Measurements from ENCODE around the gene OR7A5.

OR7A5 gene

GRCh38 chr19:14835011-14835410, at the start of gene OR7A5, which contains the start of gene OR7C1:
OR7A5 (minus strand) TSS chr19:14835185; CDS start chr19:14828241, 6,944 bp downstream.
OR7C1 (minus strand) TSS chr19:14835185; CDS start chr19:14800136, 35,049 bp downstream.
- no peak within 1 kb of the TSS for H3K4me3 ChIP-seq (ENCODE audit: low read length)
- TF ChIP-seq ZNF274 (IDR thresholded peaks at IDR 0.05; ENCODE audit: low read depth, low read length) = no peak

GRCh38 chr19:14871619-14872230, 36.7 kb upstream of the OR7A5 start:
- no peak overlapping the region for H3K4me3 ChIP-seq (ENCODE audit: low read length)
- no peak for TF ChIP-seq ZNF274 (IDR thresholded peaks at IDR 0.05; ENCODE audit: low read depth, low read length)

- H3K4me3 ChIP-seq (ENCODE audit: low read length) = no peak overlapping the region
- TF ChIP-seq ZNF274 (IDR thresholded peaks at IDR 0.05; ENCODE audit: low read depth, low read length) = no peak
These were observed 33.5 kb upstream of the OR7A5 start for GRCh38 chr19:14868497-14868896.

GRCh38 chr19:14848822-14849221, 13.8 kb upstream of the OR7A5 start, which contains the start of gene OR7A10:
OR7A10 (minus strand) TSS chr19:14848922; CDS start chr19:14841877, 7,045 bp downstream.
- H3K4me3 ChIP-seq (ENCODE audit: low read length) = no peak within 1 kb of the TSS
- TF ChIP-seq ZNF274 (IDR thresholded peaks at IDR 0.05; ENCODE audit: low read depth, low read length) = no peak

GRCh38 chr19:14843578-14843977, 8.6 kb upstream of the OR7A5 start:
- TF ChIP-seq ZNF274 (IDR thresholded peaks at IDR 0.05; ENCODE audit: low read depth, low read length) = no peak
- no peak overlapping the region for H3K4me3 ChIP-seq (ENCODE audit: low read length)

GRCh38 chr19:14843169-14843568, 8.2 kb upstream of the OR7A5 start:
- no peak for TF ChIP-seq ZNF274 (IDR thresholded peaks at IDR 0.05; ENCODE audit: low read depth, low read length)
- no peak overlapping the region for H3K4me3 ChIP-seq (ENCODE audit: low read length)

- TF ChIP-seq ZNF274 (IDR thresholded peaks at IDR 0.05; ENCODE audit: low read depth, low read length) = no peak
- no peak overlapping the region for H3K4me3 ChIP-seq (ENCODE audit: low read length)
These were observed 5.2 kb upstream of the OR7A5 start for GRCh38 chr19:14840206-14840605.

- H3K4me3 ChIP-seq (ENCODE audit: low read length) = no peak overlapping the region
- no peak for TF ChIP-seq ZNF274 (IDR thresholded peaks at IDR 0.05; ENCODE audit: low read depth, low read length)
These were observed 2.4 kb upstream of the OR7A5 start for GRCh38 chr19:14837391-14837790.

GRCh38 chr19:14830702-14831101, 4.3 kb downstream of the OR7A5 start:
- no peak for TF ChIP-seq ZNF274 (IDR thresholded peaks at IDR 0.05; ENCODE audit: low read depth, low read length)
- H3K4me3 ChIP-seq (ENCODE audit: low read length) = no peak overlapping the region

GRCh38 chr19:14826006-14826405, 9.0 kb downstream of the OR7A5 start:
- H3K4me3 ChIP-seq (ENCODE audit: low read length) = no peak overlapping the region
- TF ChIP-seq ZNF274 (IDR thresholded peaks at IDR 0.05; ENCODE audit: low read depth, low read length) = no peak

GRCh38 chr19:14821937-14822336, 13.0 kb downstream of the OR7A5 start:
- no peak for TF ChIP-seq ZNF274 (IDR thresholded peaks at IDR 0.05; ENCODE audit: low read depth, low read length)
- no peak overlapping the region for H3K4me3 ChIP-seq (ENCODE audit: low read length)

GRCh38 chr19:14818588-14818987, 16.4 kb downstream of the OR7A5 start:
- TF ChIP-seq ZNF274 (IDR thresholded peaks at IDR 0.05; ENCODE audit: low read depth, low read length) = no peak
- H3K4me3 ChIP-seq (ENCODE audit: low read length) = no peak overlapping the region

GRCh38 chr19:14817052-14817451, 17.9 kb downstream of the OR7A5 start:
- TF ChIP-seq ZNF274 (IDR thresholded peaks at IDR 0.05; ENCODE audit: low read depth, low read length) = no peak
- H3K4me3 ChIP-seq (ENCODE audit: low read length) = no peak overlapping the region

GRCh38 chr19:14814982-14815652, 19.9 kb downstream of the OR7A5 start:
- no peak for TF ChIP-seq ZNF274 (IDR thresholded peaks at IDR 0.05; ENCODE audit: low read depth, low read length)

More at GRCh38 chr19:14814982-14815652, 19.9 kb downstream of the OR7A5 start:
- H3K4me3 ChIP-seq (ENCODE audit: low read length) = no peak overlapping the region
